GM12873 (cell line): ENCODE measurements around the gene WDR47.

Experiments
- CTCF ChIP-seq: IDR thresholded peaks from 2 replicates; pipeline ENCODE4 v1.5.1; 2012; ENCODE audit warnings: low read depth, mild to moderate bottlenecking, moderate library complexity, low read length, control low read depth; ENCODE audit not compliant: insufficient read depth; ENCODE audit errors: missing control alignments

The WDR47 gene

GRCh38 chr1:109065137-109065536, 23.2 kb upstream of the WDR47 start:
- TF ChIP-seq CTCF = no peak

GRCh38 chr1:109061183-109061582, 19.3 kb upstream of the WDR47 start:
- no peak for TF ChIP-seq CTCF

- no peak for TF ChIP-seq CTCF
Measured at GRCh38 chr1:109060707-109061106, 18.8 kb upstream of the WDR47 start.

- no peak for TF ChIP-seq CTCF
Measured at GRCh38 chr1:109059026-109059425, 17.1 kb upstream of the WDR47 start.

- no peak for TF ChIP-seq CTCF
Measured at GRCh38 chr1:109056064-109056463, 14.2 kb upstream of the WDR47 start.

GRCh38 chr1:109050228-109050995, 8.5 kb upstream of the WDR47 start:
- TF ChIP-seq CTCF = no peak

GRCh38 chr1:109048335-109048734, 6.4 kb upstream of the WDR47 start:
- TF ChIP-seq CTCF = no peak
